HL-60 (cell line): ENCODE data around the gene DZIP1.

Experiments
- CTCF ChIP-seq: IDR thresholded peaks from one replicate; pipeline ENCODE4 v1.5.1; 2011; ENCODE audit warnings: low read length, control low read depth, inconsistent platforms; ENCODE audit not compliant: insufficient read depth
- POLR2AphosphoS5 ChIP-seq: IDR thresholded peaks from 2 replicates; pipeline ENCODE4 v1.6.1; 2012; ENCODE audit warnings: low read depth

DNA sequence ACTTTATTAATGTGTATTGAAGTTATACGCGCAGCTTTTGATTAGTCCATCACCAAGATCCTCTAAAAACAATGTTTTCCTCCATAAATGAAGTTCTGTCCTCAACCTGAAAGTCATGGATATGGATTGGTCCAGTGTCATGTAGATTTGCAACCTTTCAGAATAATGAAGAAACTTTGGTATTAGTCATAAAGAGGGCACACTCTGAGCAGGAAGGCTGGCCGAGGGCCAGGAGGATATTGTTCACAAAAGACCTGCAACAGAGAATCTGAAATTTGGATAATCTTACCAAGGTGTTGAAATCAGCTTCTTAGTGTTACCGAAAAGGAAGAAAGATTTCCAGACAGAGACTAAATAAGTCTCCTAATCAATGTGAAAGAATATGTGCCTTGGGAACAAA is 71.3 kb downstream of the DZIP1 start:
- TF ChIP-seq CTCF (no peak), POLR2AphosphoS5 (no peak)
